ENCODE results near the gene PFKFB3. TPM values are rescaled to one million over a fixed set of nuclear protein-coding genes. Genes with fewer than 3 reads are reported as not detected.

Gene PFKFB3
- polyA plus RNA-seq, 3 donors: 12.2 to 101 (median 15.8) TPM

DNA sequence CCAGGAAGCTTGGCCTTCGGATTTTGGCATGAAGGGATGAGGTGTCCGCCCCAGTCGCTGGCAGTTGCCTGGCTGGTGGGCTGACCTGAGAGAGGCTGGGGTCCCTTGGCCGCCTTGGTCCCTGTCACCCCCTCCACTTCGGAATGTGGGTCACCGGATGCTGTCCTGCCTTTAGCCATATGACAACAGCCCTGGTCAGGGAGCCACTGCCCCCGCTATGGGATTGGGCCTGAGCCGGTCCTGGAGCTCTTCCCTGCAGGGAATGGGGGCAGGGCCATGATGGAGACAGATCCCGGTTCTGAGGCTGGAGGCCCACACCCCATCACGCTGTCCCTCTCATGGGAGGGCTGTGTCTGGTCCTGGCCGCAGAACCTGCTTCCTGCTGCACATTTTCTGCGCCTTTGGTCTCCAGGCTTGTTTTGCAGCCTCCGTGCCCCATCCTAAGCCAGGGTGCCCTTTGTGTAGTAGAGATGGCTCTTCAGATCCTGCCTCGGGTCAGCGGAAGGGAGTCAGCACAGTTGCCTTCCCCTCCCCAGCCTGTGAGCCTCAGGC is 22.6 kb downstream of the PFKFB3 start:
- Mint-ChIP-seq H3K27ac (no peak overlapping the region), H3K4me1 (no peaks in the 10 kb centered on the region), H3K4me3 (no peak overlapping the region), H3K27me3 (ENCODE audit: low read depth in 3 of 3) (peaks cover 0 to 7% (median 2%) of the 10 kb centered on the region in 3 donors), H3K36me3 (peaks cover 97 to 100% of the 10 kb centered on the region in 2 donors), H3K9me3 (peaks cover 0 to 2% (median 0%) of the 10 kb centered on the region in 7 donors)
- no peak overlapping the region for H3K9ac ChIP-seq (ENCODE audit: insufficient read depth, low read length, poor library complexity, severe bottlenecking)
- TF ChIP-seq CTCF (IDR thresholded peaks at IDR 0.05): no peak
- H3K27me3 ChIP-seq (ENCODE audit: control insufficient read depth in 2 of 2, insufficient read depth in 2 of 2, low read length in 2 of 2): no peaks in the 10 kb centered on the region
- H3K4me2 ChIP-seq (replicated peaks; ENCODE audit: extremely low read depth, low read length, poor library complexity, severe bottlenecking): no peak overlapping the region
- H3K36me3 ChIP-seq (replicated peaks in 1 of 2; ENCODE audit: control insufficient read depth in 1 of 2, insufficient read depth in 2 of 2, low read length in 2 of 2): peaks cover 97 to 100% of the 10 kb centered on the region in 2 donors
- DNase-seq: no peak
- no peaks in the 10 kb centered on the region for H3K9me3 ChIP-seq (replicated peaks in 1 of 2; ENCODE audit: control insufficient read depth in 1 of 2, insufficient read depth in 1 of 2, low read length in 2 of 2)
- no peak overlapping the region for H3K4me3 ChIP-seq (replicated peaks in 1 of 3; ENCODE audit: low read depth in 2 of 3, low read length in 3 of 3)
- H2AFZ ChIP-seq (ENCODE audit: insufficient read depth, low read depth, low read length, poor library complexity, severe bottlenecking): no peak overlapping the region
- H3K27ac ChIP-seq (ENCODE audit: low read depth in 1 of 2, low read length in 2 of 2): no peak overlapping the region
- H3K79me2 ChIP-seq (ENCODE audit: insufficient read depth, low read length): no peaks in the 10 kb centered on the region
- no peaks in the 10 kb centered on the region for H3K4me1 ChIP-seq (ENCODE audit: control insufficient read depth in 1 of 2, insufficient read depth in 2 of 2, low read length in 2 of 2)
- H4K20me1 ChIP-seq (ENCODE audit: insufficient read depth, low read length): peaks cover 89% of the 10 kb centered on the region
- WGBS (ENCODE audit: insufficient coverage): 97% methylated on average over 10 of the region's 15 CpGs
- intact Hi-C loops (cut with micrococcal nuclease): no loop called here

DNA sequence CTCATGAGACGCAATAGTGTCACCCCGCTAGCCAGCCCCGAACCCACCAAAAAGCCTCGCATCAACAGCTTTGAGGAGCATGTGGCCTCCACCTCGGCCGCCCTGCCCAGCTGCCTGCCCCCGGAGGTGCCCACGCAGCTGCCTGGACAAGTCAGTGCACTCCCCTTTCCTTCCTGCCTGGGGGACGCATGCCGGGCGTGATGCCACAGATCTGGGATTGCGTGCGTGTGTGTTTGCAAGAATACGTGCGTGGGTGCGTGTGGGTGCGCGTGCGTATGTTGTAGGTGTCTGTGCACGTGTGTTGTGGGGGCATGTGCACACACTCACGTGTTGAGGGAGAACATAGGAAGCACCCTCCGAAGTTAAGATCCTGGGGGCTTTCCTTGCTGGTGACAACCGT is 23.5 kb downstream of the PFKFB3 start:
- Histone ChIP-seq H3K4me2 (replicated peaks; ENCODE audit: extremely low read depth, low read length, poor library complexity, severe bottlenecking) (no peak overlapping the region), H3K4me3 (replicated peaks in 1 of 3; ENCODE audit: low read depth in 2 of 3, low read length in 3 of 3) (no peak overlapping the region), H3K79me2 (ENCODE audit: insufficient read depth, low read length) (no peaks in the 10 kb centered on the region), H3K36me3 (replicated peaks in 1 of 2; ENCODE audit: control insufficient read depth in 1 of 2, insufficient read depth in 2 of 2, low read length in 2 of 2) (peaks cover 92 to 100% of the 10 kb centered on the region in 2 donors), H4K20me1 (ENCODE audit: insufficient read depth, low read length) (peaks cover 86% of the 10 kb centered on the region), H3K27ac (ENCODE audit: low read depth in 1 of 2, low read length in 2 of 2) (no peak overlapping the region), H3K9ac (ENCODE audit: insufficient read depth, low read length, poor library complexity, severe bottlenecking) (no peak overlapping the region), H3K27me3 (ENCODE audit: control insufficient read depth in 2 of 2, insufficient read depth in 2 of 2, low read length in 2 of 2) (no peaks in the 10 kb centered on the region), H3K4me1 (ENCODE audit: control insufficient read depth in 1 of 2, insufficient read depth in 2 of 2, low read length in 2 of 2) (no peaks in the 10 kb centered on the region), H3K9me3 (replicated peaks in 1 of 2; ENCODE audit: control insufficient read depth in 1 of 2, insufficient read depth in 1 of 2, low read length in 2 of 2) (no peaks in the 10 kb centered on the region), H2AFZ (ENCODE audit: insufficient read depth, low read depth, low read length, poor library complexity, severe bottlenecking) (no peak overlapping the region)
- TF ChIP-seq CTCF (IDR thresholded peaks at IDR 0.05): no peak
- intact Hi-C loops (cut with micrococcal nuclease): no loop called here
- Mint-ChIP-seq H3K27me3 (ENCODE audit: low read depth in 3 of 3) (peaks cover 0 to 7% (median 2%) of the 10 kb centered on the region in 3 donors), H3K4me1 (no peaks in the 10 kb centered on the region), H3K4me3 (peak overlapping the region in 1 of 2 donors; percentile 50), H3K36me3 (peaks cover 96 to 100% of the 10 kb centered on the region in 2 donors), H3K9me3 (peaks cover 0 to 2% (median 0%) of the 10 kb centered on the region in 7 donors), H3K27ac (no peak overlapping the region)
- no peak for DNase-seq
- 96% methylated on average over 15 of the region's 23 CpGs for WGBS (ENCODE audit: insufficient coverage)
